Activated CD8-positive, alpha-beta T cell treated with anti-CD3 and anti-CD28 coated beads, Interleukin-2, amount 10 ng/mL, durations not matched to agents 7 days and 5 days (primary cell): ENCODE data around the gene SNRNP40. TPM values are rescaled to one million over a fixed set of nuclear protein-coding genes. Genes with fewer than 3 reads are reported as not detected.
"Not testable (repeated sequence)": the region's sequence is repeated elsewhere in the genome, so short reads cannot be mapped to it uniquely, and the experiment has no call there.

Experiments used
- ATAC-seq: fragments of 150-1000 bp; cut with Tn5 transposase; one replicate; pipeline ENCODE4 v1.10.0; 2021; ENCODE audit warnings: moderate library complexity
- CTCF ChIA-PET: fragments of 350-600 bp; sonication (Branson Sonifier 250); formaldehyde crosslinking; loops from one replicate; lab custom pipeline; 2021; ENCODE audit warnings: antibody characterized with exemption; lab: Charles Lee
- POLR2A ChIA-PET: fragments of 350-600 bp; sonication (Branson Sonifier 250); formaldehyde crosslinking; loops from one replicate; lab custom pipeline; 2021; ENCODE audit warnings: antibody characterized with exemption; lab: Charles Lee
- DNase-seq: peaks from one replicate; pipeline ENCODE4 v3.0.0-alpha.2; 2020
- H3K27ac Mint-ChIP-seq: one replicate; pipeline ENCODE4 v1.8.0; 2021; ENCODE audit warnings: mild to moderate bottlenecking, mixed read lengths
- H3K27me3 Mint-ChIP-seq: one replicate; pipeline ENCODE4 v1.8.0; 2021; ENCODE audit warnings: low read depth, mixed read lengths
- H3K36me3 Mint-ChIP-seq: one replicate; pipeline ENCODE4 v1.8.0; 2021; ENCODE audit warnings: low read depth, mixed read lengths
- H3K4me1 Mint-ChIP-seq: one replicate; pipeline ENCODE4 v1.8.0; 2021; ENCODE audit warnings: low read depth, mixed read lengths
- H3K4me3 Mint-ChIP-seq: one replicate; pipeline ENCODE4 v1.8.0; 2021; ENCODE audit warnings: mild to moderate bottlenecking, mixed read lengths
- H3K9me3 Mint-ChIP-seq: one replicate; pipeline ENCODE4 v1.8.0; 2022; ENCODE audit warnings: mixed read lengths; ENCODE audit not compliant: insufficient read depth
- total RNA-seq, 2 experiments: library from RNA; stranded (reverse); gene quantifications; one replicate each; pipeline ENCODE4 v1.2.3, GENCODE V29; 2021

Gene SNRNP40
- total RNA-seq, 2 experiments from 2014 or later, result 94.9 to 103 TPM

DNA sequence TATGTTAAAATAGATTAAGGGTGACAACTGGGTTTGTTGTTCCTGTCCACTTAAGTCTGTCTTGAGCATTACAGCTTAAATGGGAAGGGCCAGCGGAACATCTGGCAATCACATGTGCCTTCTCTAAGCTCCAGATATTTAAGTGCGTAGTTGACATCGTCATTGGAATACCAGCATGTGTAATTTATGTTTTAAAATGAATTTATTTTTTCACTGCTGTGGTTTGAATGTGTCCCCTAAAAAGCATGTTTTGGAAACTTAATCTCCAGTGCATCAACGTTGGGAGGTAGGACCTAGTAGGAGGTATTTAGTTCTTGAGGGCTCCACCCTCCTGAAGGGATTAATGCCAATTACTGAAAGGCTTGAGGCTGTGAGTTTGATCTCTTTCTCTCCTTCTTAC, 13.6 kb upstream of the SNRNP40 start:
- DNase-seq (no peak), ATAC-seq (no peak)
- Mint-ChIP-seq H3K4me1 (peaks cover 9% of the 10 kb centered on the region), H3K36me3 (peaks cover 25% of the 10 kb centered on the region), H3K9me3 (no peaks in the 10 kb centered on the region), H3K27ac (no peak overlapping the region), H3K27me3 (no peaks in the 10 kb centered on the region), H3K4me3 (no peak overlapping the region)
- POLR2A ChIA-PET, result no interaction called here
- CTCF ChIA-PET, result no interaction called here

DNA sequence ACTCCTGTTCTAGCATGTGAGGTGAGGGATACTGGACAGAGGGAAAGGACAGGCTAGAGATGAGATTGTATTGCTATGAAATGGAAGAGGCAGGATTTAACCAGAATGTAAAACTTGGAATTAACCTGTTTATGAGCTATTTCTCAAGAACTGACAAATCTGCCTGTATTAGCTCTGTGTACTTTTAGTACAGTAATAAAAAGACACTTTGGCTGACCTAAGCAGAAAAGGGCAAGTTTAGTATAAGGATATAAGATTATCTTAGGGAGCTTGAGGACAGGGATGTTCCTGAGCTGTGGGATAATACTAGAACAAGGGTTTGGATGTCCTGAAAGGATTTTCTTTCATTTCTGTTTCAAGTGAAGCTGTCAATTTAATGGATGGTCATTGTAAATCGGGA, 11.4 kb upstream of the SNRNP40 start:
- H3K9me3 Mint-ChIP-seq, result no peaks in the 10 kb centered on the region
- H3K27ac Mint-ChIP-seq, result no peak overlapping the region
- ChIA-PET CTCF (interaction anchor here (1.3 to 1.4 kb wide), 2 partner anchors 126 to 241 kb away, joined by 3 to 4 read pairs; no protein-coding TSS in a partner anchor), POLR2A (no interaction called here)
- DNase-seq (no peak), ATAC-seq (no peak)
- no peak overlapping the region for H3K4me3 Mint-ChIP-seq
- H3K36me3 Mint-ChIP-seq, result peaks cover 17% of the 10 kb centered on the region
- no peaks in the 10 kb centered on the region for H3K27me3 Mint-ChIP-seq
- peaks cover 9% of the 10 kb centered on the region for H3K4me1 Mint-ChIP-seq

DNA sequence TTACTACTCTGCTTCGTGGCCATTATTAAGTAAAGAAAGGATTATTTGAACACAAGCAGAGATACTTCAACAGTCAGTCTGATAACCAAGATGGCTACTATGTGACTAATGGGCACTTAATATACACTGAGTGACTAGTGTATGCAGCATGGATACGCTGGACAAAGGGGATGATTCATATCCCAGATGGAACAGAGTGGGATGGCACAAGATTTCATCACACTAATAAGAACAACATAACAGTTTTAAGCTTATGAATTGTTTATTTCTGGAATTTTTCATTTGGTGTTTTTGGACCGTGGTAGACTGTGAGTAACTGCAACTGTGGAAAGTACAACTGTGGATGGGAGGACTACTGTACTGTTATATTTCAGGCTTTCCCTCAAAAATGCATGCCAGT, 9.7 kb upstream of the SNRNP40 start:
- POLR2A ChIA-PET, result interaction anchor here (1.0 kb wide), 1 partner anchor 10 kb away, joined by 4 read pairs; the partner anchor contains the start of genes SNRNP40 and ZCCHC17
- CTCF ChIA-PET, result no interaction called here

DNA sequence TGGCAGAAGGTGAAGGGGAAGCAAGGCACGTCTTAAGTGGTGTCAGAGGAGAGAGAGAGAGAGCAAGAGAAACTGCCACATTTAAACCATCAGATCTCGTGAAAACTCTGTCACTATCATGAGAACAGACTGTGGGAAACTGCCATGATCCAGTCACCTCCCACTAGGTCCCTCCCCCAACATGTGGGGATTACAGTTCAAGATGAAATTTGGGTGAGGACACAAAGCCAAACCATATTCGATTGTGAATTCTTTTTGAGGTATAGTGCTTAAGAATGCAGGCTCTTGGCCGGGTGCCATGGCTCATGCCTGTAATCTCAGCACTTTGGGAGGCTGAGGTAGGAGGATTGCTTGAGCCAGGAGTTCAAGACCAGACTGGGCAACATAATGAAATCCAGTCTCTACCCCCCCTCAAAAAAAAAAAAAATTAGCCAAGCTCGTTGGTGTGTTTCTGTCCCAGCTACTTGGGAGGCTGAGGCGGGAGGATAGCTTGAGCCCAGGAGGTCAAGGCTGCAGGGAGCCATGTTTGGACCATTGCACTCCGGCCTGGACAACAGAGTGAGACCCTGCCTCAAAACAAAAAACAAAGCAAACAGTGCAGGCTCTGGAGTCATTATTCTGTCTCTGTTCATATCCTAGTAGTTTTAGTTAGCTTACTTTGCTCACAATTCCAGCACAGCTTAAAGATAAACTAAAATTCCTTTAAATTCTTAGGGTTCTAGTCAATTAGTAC, 6.3 kb upstream of the SNRNP40 start:
- DNase-seq, result no peak
- no peak overlapping the region for H3K4me3 Mint-ChIP-seq
- no peak overlapping the region for H3K27ac Mint-ChIP-seq
- POLR2A ChIA-PET, result no interaction called here
- CTCF ChIA-PET, result no interaction called here
- no peak for ATAC-seq
- H3K4me1 Mint-ChIP-seq, result peaks cover 19% of the 10 kb centered on the region
- H3K27me3 Mint-ChIP-seq, result no peaks in the 10 kb centered on the region
- peaks cover 9% of the 10 kb centered on the region for H3K36me3 Mint-ChIP-seq
- no peaks in the 10 kb centered on the region for H3K9me3 Mint-ChIP-seq

More for the DNA sequence above, 9.7 kb upstream of the SNRNP40 start:
- no peak for DNase-seq
- ATAC-seq, result no peak
- H3K9me3 Mint-ChIP-seq, result no peaks in the 10 kb centered on the region
- no peaks in the 10 kb centered on the region for H3K27me3 Mint-ChIP-seq
- no peak overlapping the region for H3K4me3 Mint-ChIP-seq
- no peak overlapping the region for H3K27ac Mint-ChIP-seq
- H3K4me1 Mint-ChIP-seq, result peaks cover 9% of the 10 kb centered on the region
- peaks cover 7% of the 10 kb centered on the region for H3K36me3 Mint-ChIP-seq

DNA sequence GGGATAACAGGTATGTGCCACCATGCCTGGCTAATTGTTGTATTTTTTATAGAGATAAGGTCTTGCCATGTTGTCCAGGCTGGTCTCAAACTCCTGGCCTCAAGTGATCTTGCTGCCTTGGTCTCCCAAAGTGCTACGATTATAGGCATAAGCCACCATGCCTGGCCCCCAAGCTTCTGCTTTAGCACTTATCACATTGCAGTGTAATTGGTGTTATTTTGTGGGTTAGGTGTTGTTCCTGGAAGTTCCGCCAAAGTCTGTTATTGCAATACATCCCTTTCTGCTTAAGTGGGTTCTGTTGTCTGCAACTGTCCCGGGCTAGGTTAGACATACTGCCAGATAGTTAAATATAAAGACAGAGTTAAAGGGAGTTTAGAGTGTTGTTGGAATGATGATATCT, 3.6 kb upstream of the SNRNP40 start:
- no peak overlapping the region for H3K4me3 Mint-ChIP-seq
- H3K4me1 Mint-ChIP-seq, result peaks cover 23% of the 10 kb centered on the region
- peaks cover 12% of the 10 kb centered on the region for H3K36me3 Mint-ChIP-seq
- ChIA-PET CTCF (no interaction called here), POLR2A (no interaction called here)
- no peaks in the 10 kb centered on the region for H3K9me3 Mint-ChIP-seq
- no peak overlapping the region for H3K27ac Mint-ChIP-seq
- no peak for ATAC-seq
- DNase-seq, result no peak
- H3K27me3 Mint-ChIP-seq, result no peaks in the 10 kb centered on the region

DNA sequence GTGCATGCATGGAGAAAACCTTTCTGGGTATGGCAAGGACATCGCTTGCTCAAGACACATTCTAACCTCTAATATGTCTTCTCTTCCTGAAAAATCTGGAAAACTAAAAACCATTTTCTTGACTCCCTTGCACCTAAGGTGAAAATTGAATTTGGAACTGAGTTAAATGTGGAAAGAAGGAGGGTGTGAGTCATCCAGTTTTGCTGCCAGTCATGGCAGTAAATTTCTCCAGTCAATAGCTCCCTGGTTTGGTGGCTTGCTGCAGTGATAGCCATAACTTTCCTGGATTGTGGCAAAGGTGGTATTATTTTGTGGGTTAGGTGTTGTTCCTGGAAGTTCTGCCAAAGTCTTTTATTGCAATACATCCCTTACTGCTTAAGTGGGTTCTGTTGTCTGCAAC, 2.8 kb upstream of the SNRNP40 start:
- Mint-ChIP-seq H3K4me3 (no peak overlapping the region), H3K9me3 (no peaks in the 10 kb centered on the region), H3K4me1 (peaks cover 27% of the 10 kb centered on the region), H3K27ac (no peak overlapping the region), H3K27me3 (no peaks in the 10 kb centered on the region), H3K36me3 (peaks cover 17% of the 10 kb centered on the region)
- ATAC-seq, result no peak
- ChIA-PET CTCF (no interaction called here), POLR2A (no interaction called here)
- DNase-seq, result no peak

DNA sequence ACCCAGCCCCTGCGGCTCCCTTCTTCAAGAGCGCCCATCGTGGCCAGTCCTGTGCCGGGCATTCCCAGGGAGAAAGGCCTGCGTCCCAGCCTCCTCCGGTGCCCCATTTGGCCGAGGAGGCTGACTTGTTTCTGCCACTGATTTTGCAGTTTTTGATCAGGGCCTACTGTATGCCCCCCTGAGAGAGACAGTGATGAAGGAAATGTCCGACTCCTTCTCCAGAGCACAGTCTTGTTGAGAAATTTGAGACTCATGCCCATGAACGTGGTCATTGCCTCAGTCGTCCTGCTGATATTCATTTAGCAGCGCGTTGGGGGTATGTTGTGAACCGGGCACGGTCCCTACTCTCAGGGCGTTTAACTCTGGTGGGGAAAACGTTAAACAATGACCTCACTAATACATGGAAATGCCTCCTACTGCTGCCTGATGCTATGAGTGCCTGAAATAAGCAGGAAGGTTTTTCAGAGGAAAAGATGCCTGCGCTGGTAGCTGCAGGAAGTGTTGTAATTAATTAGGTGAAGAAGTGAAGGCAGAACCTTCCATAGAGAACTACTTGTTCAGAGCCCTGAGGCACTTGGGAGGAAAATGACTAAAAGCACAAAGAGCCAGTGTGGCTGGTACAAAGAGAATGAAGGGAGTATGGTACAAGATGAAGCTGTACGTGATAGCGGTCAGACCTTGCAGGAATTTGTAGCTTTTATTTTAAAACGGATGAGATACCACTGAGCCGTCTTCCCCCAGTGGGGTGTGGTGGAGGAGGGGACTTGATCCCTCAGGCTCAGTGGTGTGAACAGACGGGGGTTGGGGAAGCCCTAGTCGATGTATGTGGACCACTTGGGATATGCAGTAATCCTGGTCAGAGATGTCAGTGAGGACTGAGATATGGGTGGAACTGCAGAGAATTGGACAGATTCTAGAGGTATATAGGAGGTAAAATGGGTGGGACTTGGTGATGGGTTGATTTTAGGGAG, 974 bp upstream of the SNRNP40 start:
- no peak for DNase-seq

DNA sequence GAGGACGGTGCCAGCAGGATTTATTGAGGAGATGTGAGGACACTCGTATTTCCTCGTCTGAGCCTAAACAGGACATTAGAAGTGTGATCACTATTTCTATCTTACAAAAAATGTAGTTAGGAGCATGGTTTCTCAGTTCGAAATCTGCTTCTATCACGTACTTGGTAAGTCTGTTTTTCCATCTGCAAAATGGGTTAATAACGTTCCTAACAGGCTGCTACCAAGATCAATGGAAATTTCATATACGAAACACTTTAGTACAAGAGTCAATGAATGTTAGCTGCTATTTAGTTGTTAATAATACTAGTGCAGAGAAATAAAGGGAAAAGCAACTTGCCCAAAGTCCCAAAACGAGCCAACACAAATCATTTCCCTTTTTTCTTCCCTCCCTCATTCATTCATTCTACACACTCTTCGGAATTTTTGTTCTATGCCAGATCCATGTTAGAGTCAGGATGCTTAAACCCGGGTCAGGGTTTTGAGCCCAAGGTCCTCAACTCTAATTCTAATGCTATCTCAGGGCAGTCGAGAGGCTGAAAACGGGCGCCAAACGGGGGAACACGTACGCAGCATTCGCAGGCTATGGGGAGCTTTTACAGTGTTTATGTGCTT, 608 bp downstream of the SNRNP40 start:
- Mint-ChIP-seq H3K36me3 (peaks cover 41% of the 10 kb centered on the region), H3K4me3 (no peak overlapping the region), H3K4me1 (peaks cover 27% of the 10 kb centered on the region), H3K9me3 (no peaks in the 10 kb centered on the region), H3K27ac (no peak overlapping the region), H3K27me3 (no peaks in the 10 kb centered on the region)
- ChIA-PET CTCF (interaction anchor here (0.7 to 1.4 kb wide), 3 partner anchors 12 to 98 kb away, joined by 4 to 6 read pairs (median 4); no protein-coding TSS in a partner anchor), POLR2A (interaction anchor here (0.5 to 1.5 kb wide), 5 partner anchors 12 to 349 kb away, joined by 3 to 5 read pairs (median 4); partner anchors contain the start of genes FABP3 and PEF1)
- no peak for DNase-seq
- no peak for ATAC-seq

More for the DNA sequence above, 974 bp upstream of the SNRNP40 start:
- Mint-ChIP-seq H3K27ac (no peak overlapping the region), H3K4me1 (peaks cover 27% of the 10 kb centered on the region), H3K36me3 (peaks cover 30% of the 10 kb centered on the region), H3K4me3 (no peak overlapping the region), H3K27me3 (no peaks in the 10 kb centered on the region), H3K9me3 (no peaks in the 10 kb centered on the region)
- ChIA-PET POLR2A (interaction anchor here (0.5 to 1.6 kb wide), 12 partner anchors 9 to 1061 kb away, joined by 3 to 5 read pairs (median 4); partner anchors contain the start of genes FABP3 and PEF1), CTCF (interaction anchor here (0.6 to 1.4 kb wide), 4 partner anchors 10 to 114 kb away, joined by 4 to 6 read pairs (median 4); no protein-coding TSS in a partner anchor)
- no peak for ATAC-seq

DNA sequence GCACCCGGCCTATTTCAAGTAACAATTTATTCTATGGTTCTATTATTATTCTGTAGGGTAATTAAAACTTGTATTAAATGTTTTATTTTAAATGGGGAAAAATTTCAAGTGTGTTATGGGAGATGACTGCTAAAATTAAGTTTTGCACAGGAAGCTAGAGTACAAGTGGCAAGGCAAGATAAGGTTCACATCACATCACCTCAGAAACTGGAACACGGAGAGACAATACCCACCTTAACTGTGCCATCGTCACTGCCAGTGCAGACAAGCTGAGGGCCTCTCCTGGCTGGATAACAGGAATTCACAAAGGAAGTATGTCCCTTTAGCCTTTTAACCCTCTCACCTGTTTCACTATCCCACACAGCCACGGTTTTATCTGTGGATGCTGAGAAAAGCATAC, 7.6 kb downstream of the SNRNP40 start:
- DNase-seq (no peak), ATAC-seq (no peak)
- no peaks in the 10 kb centered on the region for H3K27me3 Mint-ChIP-seq
- H3K9me3 Mint-ChIP-seq, result no peaks in the 10 kb centered on the region
- peaks cover 59% of the 10 kb centered on the region for H3K36me3 Mint-ChIP-seq
- CTCF ChIA-PET, result interaction anchor here (0.9 kb wide), 1 partner anchor 13 kb away, joined by 4 read pairs; no protein-coding TSS in a partner anchor
- no peak overlapping the region for H3K4me3 Mint-ChIP-seq
- no peaks in the 10 kb centered on the region for H3K4me1 Mint-ChIP-seq
- H3K27ac Mint-ChIP-seq, result no peak overlapping the region
- POLR2A ChIA-PET, result no interaction called here

DNA sequence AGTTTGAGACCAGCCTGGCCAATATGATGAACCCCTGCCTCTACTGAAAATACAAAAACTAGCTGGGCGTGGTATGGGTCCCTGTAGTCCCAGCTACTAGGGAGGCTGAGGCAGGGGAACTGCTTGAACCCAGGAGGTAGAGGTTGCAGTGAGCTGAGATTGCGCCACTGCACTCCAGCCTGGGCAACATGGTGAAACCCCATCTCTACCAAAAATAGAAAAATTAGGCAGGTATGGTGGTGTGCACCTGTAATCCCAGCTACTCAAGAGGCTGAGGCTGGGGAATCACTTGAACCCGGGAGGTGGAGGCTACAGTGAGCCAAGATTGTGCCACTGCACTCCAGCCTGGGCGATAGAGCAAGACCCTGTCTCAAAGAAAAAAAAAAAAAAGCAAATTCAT, 8.8 kb downstream of the SNRNP40 start:
- POLR2A ChIA-PET, H3K4me3 Mint-ChIP-seq, H3K27me3 Mint-ChIP-seq, H3K27ac Mint-ChIP-seq, H3K9me3 Mint-ChIP-seq, DNase-seq, H3K4me1 Mint-ChIP-seq, ATAC-seq: not testable (repeated sequence)
- CTCF ChIA-PET, result interaction anchor here (1.2 kb wide), 1 partner anchor 9 kb away, joined by 4 read pairs; the partner anchor contains the start of genes SNRNP40 and ZCCHC17
- peaks cover 57% of the 10 kb centered on the region for H3K36me3 Mint-ChIP-seq

DNA sequence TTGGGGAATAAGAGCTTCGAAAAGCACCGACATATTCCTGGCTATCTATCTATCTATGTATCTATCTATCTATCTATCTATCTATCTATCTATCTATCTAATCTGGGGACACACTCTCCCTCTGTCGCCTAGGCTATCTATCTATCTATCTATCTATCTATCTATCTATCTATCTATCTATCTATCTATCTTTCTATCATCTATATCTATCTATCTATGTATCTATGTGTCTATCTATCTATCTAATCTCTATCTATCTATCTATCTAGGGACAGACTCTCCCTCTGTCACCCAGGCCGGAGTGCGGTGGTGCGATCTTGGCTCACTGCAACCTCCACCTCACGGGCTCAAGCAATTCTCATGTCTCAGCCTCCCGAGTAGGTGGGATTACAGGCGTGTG, 14.2 kb downstream of the SNRNP40 start:
- POLR2A ChIA-PET, H3K27me3 Mint-ChIP-seq, H3K9me3 Mint-ChIP-seq, DNase-seq, ATAC-seq, H3K27ac Mint-ChIP-seq, H3K4me3 Mint-ChIP-seq, H3K4me1 Mint-ChIP-seq: not testable (repeated sequence)
- peaks cover 59% of the 10 kb centered on the region for H3K36me3 Mint-ChIP-seq
- CTCF ChIA-PET, result interaction anchor here (1.4 kb wide), 1 partner anchor 112 kb away, joined by 4 read pairs; no protein-coding TSS in a partner anchor
